Measurements from ENCODE around the gene CARS1. TPM values are rescaled to one million over a fixed set of nuclear protein-coding genes. Genes with fewer than 3 reads are reported as not detected.

The CARS1 gene
- total and polyA plus RNA-seq, 2 of the 8 experiments (the other 6 are each of a cell fraction or from before 2014, with no cell fraction given), result 44.1 to 100 TPM

DNA sequence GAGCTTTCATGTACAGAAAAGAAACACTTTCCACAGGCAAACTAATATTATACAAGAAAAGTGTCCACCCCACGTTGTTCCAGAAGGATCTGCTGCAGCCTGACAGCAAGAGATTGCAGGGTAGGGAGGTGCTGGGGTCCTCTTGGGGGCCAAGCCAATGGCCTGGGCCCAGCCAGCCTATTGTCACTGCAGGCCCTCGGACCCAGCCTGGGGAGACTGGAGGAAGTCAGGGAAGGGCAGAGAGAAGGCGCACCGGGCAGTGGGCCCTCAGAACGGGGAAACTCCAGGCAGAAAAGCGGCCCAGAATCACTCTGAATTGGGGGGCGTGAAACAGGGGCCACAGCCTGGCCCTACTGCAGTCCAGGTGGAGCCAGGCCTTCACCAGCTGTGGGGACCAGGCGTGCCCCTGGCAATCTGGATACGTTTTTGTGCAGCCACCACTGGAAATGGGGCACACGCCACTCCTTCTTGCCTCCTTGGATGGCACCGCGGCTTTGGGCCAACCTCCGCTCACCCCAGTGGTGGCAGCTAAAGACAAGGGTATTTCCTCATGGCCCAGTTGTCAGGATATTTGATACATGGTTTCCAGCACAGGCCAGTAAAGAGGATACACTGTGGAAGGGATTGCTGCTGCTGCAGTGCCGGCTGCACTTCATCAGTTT, 61.2 kb downstream of the CARS1 start:
- Histone ChIP-seq H3K4me2 (ENCODE audit: insufficient read depth in 1 of 2, low read depth in 2 of 2, low read length in 2 of 2) (no peak overlapping the region), H4K91ac (replicated peaks; ENCODE audit: insufficient read length, low read length) (no peak overlapping the region), H3K27me3 (replicated peaks in 1 of 4; ENCODE audit: control insufficient read depth in 3 of 4, extremely low read depth in 1 of 4, insufficient read depth in 3 of 4, low read length in 3 of 4) (no peaks in the 10 kb centered on the region), H2BK5ac (ENCODE audit: low read depth, low read length) (no peak overlapping the region), H4K20me1 (replicated peaks in 1 of 2; ENCODE audit: control insufficient read depth in 1 of 2, insufficient read depth in 2 of 2, low read length in 2 of 2) (peaks cover 0 to 7% of the 10 kb centered on the region in 2 experiments), H3K27ac (ENCODE audit: low read depth, low read length) (no peak overlapping the region), H2AFZ (ENCODE audit: low read length) (no peak overlapping the region), H3K18ac (ENCODE audit: extremely low read depth, low read length) (no peak overlapping the region), H3K36me3 (ENCODE audit: control insufficient read depth in 2 of 4, insufficient read depth in 4 of 4, low read length in 3 of 4) (peaks cover 4 to 14% (median 11%) of the 10 kb centered on the region in 4 experiments; a peak in 5 of 8 replicates), H3K9me3 (ENCODE audit: insufficient read depth in 2 of 2, low read depth in 1 of 2, low read length in 1 of 2) (no peaks in the 10 kb centered on the region), H3K14ac (ENCODE audit: insufficient read length) (no peak overlapping the region), H3K4me3 (ENCODE audit: extremely low read depth in 1 of 4, insufficient read depth in 2 of 4, low read depth in 3 of 4, low read length in 4 of 4) (no peak overlapping the region), H4K5ac (ENCODE audit: insufficient read length, low read depth, low read length) (no peak overlapping the region), H2AK5ac (ENCODE audit: low read depth, low read length) (no peak overlapping the region), H3K9ac (replicated peaks in 1 of 4; ENCODE audit: extremely low read depth in 1 of 4, low read depth in 3 of 4, low read length in 3 of 4) (no peak overlapping the region), H3K56ac (replicated peaks; ENCODE audit: insufficient read length, low read depth, low read length) (no peak overlapping the region), H3K79me2 (ENCODE audit: control insufficient read depth in 1 of 2, insufficient read depth in 2 of 2, low read length in 2 of 2) (peaks cover 5 to 6% of the 10 kb centered on the region in 2 experiments), H2BK20ac (ENCODE audit: low read length) (no peak overlapping the region), H3K23me2 (ENCODE audit: low read depth, low read length) (peaks cover 8% of the 10 kb centered on the region), H3K4ac (replicated peaks; ENCODE audit: insufficient read length, low read depth, low read length) (no peak overlapping the region), H3K23ac (ENCODE audit: insufficient read length) (no peak overlapping the region), H2BK12ac (ENCODE audit: low read depth, low read length) (no peak overlapping the region), H3K79me1 (ENCODE audit: low read depth, low read length) (no peaks in the 10 kb centered on the region), H2BK15ac (ENCODE audit: low read length) (no peak overlapping the region), H4K8ac (ENCODE audit: extremely low read depth, insufficient read depth, low read length) (no peak overlapping the region), H3K4me1 (replicated peaks in 1 of 4; ENCODE audit: control insufficient read depth in 3 of 4, insufficient read depth in 4 of 4, low read length in 3 of 4) (peaks cover 0 to 4% (median 2%) of the 10 kb centered on the region in 4 experiments; a peak in 4 of 7 replicates), H2BK120ac (replicated peaks; ENCODE audit: low read depth, low read length) (no peak overlapping the region)
- DNase-seq (ENCODE audit: low read depth in 1 of 2, low spot score in 2 of 2), result no peak
- WGBS, 2 experiments (ENCODE audit: extremely low coverage in 1 of 2, insufficient coverage in 1 of 2, insufficient read length in 1 of 2, insufficient replicate concordance in 2 of 2, low coverage in 1 of 2, low lambda C conversion rate in 2 of 2, missing lambda C conversion rate in 1 of 2), result 88% methylated on average over 14 of the region's 14 CpGs; no CpG with 5 or more reads in 1 of the 2 experiments
- POLR2A ChIA-PET (ENCODE audit: partially characterized antibody), result interaction anchor here (1.1 to 2.4 kb wide), 7 partner anchors 8 to 62 kb away, joined by 4 to 11 read pairs (median 7); partner anchors contain the start of gene CARS1
- FAIRE-seq, result no peak
- CTCF ChIA-PET (ENCODE audit: partially characterized antibody), result interaction anchor here (0.9 to 1.4 kb wide), 10 partner anchors 10 to 455 kb away, joined by 3 to 7 read pairs (median 3); no protein-coding TSS in a partner anchor
- TF ChIP-seq SP4 (IDR thresholded peaks at IDR 0.05; ENCODE audit: low read length) (no peak), FOSL1 (IDR thresholded peaks at IDR 0.05; ENCODE audit: insufficient read depth, low read depth, low read length) (no peak), JUN (IDR thresholded peaks at IDR 0.05; ENCODE audit: low read depth, low read length) (no peak), RNF2 (IDR thresholded peaks at IDR 0.05; ENCODE audit: borderline replicate concordance, low read depth, low read length, missing control alignments, poor library complexity, severe bottlenecking) (no peak), CHD1 (IDR thresholded peaks at IDR 0.05; ENCODE audit: low read depth, low read length) (no peak), ASH2L (IDR thresholded peaks at IDR 0.05; ENCODE audit: low read length) (no peak), KDM5A (IDR thresholded peaks at IDR 0.05; ENCODE audit: low read length) (no peak), CHD2 (IDR thresholded peaks at IDR 0.05; ENCODE audit: low read length) (no peak), TAF7 (optimal IDR thresholded peaks at IDR 0.05; ENCODE audit: borderline replicate concordance, low read depth, low read length) (no peak), JUND (IDR thresholded peaks at IDR 0.05; ENCODE audit: low read length) (no peak), POLR2A (IDR thresholded peaks at IDR 0.05; ENCODE audit: control extremely low read depth in 1 of 2, low read depth in 2 of 2, low read length in 2 of 2) (no peak), SP1 (IDR thresholded peaks at IDR 0.05; ENCODE audit: low read depth, low read length) (no peak), RXRA (IDR thresholded peaks at IDR 0.05; ENCODE audit: insufficient read depth, low read depth, low read length) (no peak), RBBP5 (IDR thresholded peaks at IDR 0.05; ENCODE audit: borderline replicate concordance, low read depth, low read length) (no peak)
